NT2/D1 (cell line): Measurements from ENCODE around the gene DSCAML1.

Source experiments
- YY1 ChIP-seq: IDR thresholded peaks from 2 replicates; pipeline ENCODE4 v1.6.1; 2011; ENCODE audit not compliant: insufficient read length, insufficient read depth
- ZNF274 ChIP-seq: IDR thresholded peaks from 2 replicates; pipeline ENCODE4 v1.6.1; 2011; ENCODE audit warnings: mild to moderate bottlenecking, low read depth, low read length

DNA sequence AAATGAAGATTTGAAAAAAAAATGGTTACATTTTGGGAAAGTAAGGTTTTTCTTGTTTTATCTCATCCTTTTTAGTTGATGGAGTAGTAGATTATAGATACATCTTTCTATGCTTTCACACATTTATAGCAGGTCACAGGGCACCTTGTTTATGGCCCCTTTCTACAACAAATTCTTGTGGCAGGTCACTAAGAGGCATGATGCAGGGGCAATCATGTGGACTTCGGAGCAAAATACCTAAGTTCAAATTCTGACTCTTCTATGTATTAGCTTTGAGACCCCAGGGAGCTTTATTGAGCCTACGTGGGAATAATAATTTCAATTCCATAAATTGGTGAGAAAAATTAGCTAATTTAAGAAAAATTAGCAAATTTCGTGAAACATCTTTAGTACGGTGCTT lies 177.4 kb downstream of the DSCAML1 start:
- TF ChIP-seq ZNF274 (no peak), YY1 (no peak)
